LNCaP clone FGC (cell line): ENCODE results near the gene UTP4.

Source experiments
- DNase-seq: peaks from one replicate; pipeline ENCODE4 v3.0.0-alpha.2; 2011; ENCODE audit warnings: low read depth
- H3K4me3 ChIP-seq: 2 replicates; pipeline ENCODE4 v1.5.1; 2011; ENCODE audit warnings: mild to moderate bottlenecking, low read depth, low read length, control low read depth
- TF ChIP-seq, protein P1 (sequence below): IDR thresholded peaks from 2 replicates; pipeline ENCODE4 v1.5.1; 2012; ENCODE audit warnings: mild to moderate bottlenecking; ENCODE audit not compliant: control insufficient read depth, insufficient read depth; ENCODE audit errors: extremely low read depth

Gene UTP4

DNA sequence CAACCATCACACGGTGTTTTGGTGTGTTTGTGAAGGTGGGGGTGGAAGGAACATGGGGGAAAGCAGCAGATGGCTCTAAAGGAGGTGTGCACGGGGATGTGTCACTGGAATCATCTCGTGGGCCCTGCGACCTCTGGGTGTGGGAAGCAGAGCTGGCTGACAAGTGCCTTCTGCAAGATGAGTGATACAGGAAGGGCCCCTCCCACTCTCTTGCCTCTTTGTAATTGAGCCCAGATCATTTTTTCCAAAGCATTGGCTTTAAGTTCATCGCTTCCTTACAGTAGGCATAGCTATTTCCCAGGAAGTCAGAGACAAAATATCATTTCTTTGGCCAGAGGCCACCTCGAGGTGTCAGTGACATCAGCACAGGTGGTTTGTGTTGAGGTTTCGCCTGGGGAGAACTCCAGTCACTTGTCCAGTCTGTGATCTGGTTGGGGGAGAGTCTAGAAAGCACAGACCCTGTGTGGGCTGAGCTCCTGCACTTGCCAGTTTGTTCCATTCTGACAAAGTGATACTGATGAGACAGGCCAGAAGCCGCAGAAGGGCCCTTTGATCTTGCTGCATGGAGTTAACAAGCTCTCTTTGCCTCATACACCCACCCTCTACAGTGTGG is 33.9 kb downstream of the UTP4 start:
- no peak overlapping the region for H3K4me3 ChIP-seq
- TF ChIP-seq, protein P1, sequence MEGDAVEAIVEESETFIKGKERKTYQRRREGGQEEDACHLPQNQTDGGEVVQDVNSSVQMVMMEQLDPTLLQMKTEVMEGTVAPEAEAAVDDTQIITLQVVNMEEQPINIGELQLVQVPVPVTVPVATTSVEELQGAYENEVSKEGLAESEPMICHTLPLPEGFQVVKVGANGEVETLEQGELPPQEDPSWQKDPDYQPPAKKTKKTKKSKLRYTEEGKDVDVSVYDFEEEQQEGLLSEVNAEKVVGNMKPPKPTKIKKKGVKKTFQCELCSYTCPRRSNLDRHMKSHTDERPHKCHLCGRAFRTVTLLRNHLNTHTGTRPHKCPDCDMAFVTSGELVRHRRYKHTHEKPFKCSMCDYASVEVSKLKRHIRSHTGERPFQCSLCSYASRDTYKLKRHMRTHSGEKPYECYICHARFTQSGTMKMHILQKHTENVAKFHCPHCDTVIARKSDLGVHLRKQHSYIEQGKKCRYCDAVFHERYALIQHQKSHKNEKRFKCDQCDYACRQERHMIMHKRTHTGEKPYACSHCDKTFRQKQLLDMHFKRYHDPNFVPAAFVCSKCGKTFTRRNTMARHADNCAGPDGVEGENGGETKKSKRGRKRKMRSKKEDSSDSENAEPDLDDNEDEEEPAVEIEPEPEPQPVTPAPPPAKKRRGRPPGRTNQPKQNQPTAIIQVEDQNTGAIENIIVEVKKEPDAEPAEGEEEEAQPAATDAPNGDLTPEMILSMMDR: no peak
- no peak for DNase-seq

DNA sequence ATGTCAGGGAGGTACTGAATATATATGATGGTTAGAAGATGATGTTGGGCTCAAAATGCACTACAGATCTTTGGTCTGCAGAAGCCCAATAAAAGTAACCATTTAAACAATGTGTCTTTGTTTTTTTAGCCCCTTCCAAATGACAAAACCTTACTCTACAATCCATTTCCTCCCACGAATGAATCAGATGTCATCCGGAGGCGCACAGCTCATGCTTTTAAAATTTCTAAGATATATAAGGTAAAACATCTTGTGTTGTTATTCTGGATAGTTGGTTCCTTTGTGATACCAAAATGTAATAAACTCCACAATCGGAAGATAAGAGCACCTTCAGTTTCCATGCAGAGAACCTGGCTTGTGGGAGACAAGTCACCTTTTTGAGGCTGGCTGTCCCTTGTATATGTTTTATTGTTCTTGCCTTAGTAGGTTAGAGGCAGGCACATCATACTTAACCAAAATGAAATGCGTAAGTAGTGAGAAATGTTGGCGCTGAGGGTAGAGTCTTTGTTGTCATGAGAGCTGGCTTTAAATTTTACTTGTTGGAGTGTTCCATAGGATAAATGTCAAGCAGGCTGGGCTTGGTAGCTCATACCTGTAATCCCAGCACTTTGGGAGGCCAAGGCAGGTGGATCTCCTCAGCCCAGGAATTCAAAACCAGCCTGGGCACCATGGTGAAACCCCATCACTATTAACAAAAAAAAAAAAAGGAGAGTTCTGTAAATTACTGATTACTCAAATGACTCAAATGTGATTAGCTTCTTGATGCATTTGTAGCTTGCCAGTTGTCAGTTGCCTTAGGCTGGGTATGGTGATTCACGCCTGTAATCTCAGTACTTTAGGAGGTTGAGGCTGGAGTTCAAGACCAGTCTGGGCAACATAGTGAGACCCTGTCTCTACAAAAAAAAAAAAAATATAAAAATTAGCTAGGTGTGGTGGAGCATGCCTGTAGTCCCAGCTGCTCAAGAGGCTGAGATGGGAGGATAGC is 34.8 kb downstream of the UTP4 start:
- no peak overlapping the region for H3K4me3 ChIP-seq
- no peak for DNase-seq
- TF ChIP-seq, protein P1: no peak

DNA sequence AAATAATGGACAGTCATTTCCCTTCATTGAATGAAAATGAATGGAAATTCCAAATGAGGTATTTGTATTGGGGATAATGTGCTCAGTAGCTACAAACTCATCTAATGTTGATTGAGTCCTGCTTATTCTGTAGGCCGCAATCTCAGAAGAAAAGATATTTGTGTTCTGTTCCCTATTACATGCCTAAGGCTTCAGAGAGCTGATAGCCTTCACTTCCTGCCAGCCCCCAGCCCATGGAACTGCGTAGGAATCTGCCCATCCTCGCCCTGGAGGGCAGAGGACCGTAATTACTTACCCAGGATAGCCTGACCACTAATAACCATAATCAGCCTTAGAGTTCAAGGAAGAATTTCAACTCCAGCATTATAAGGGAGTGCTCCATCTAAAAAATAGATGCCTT is 36.6 kb downstream of the UTP4 start:
- DNase-seq: no peak
- TF ChIP-seq, protein P1: no peak
- H3K4me3 ChIP-seq: no peak overlapping the region

DNA sequence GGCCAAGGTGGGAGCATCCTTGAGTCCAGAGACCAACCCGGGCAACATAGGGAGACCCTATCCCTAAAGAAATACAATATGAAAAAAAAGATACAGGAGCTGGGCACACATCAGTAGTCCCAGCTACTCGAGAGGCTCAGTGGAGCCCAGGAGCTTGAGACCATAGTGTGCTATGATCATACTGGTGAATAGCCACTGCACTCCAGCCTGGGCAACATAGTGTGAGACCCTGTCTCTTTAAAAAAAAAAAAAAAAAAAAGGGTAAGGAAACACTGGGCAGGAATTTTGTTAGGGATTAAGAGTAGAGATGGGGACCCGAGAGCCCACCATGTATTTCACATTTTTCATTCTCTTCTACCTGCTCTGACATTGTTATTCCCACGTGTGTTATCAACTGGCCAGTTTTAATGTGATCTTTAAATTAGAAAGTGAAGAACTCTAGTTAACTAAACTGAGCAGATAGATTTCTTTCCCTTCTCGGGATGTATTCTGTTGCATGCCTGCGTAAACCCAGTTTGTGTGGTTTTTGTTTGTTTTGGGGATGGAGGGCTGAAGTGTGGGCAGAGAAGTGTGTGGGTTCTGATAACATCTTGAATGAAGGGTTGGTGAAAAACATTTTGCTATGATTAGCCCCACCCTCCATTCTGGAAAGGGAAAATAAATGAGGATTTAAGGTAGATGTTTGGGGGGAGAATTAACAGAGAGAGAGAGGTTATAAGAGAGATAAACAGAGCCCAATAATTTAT is 37.3 kb downstream of the UTP4 start:
- no peak overlapping the region for H3K4me3 ChIP-seq
- TF ChIP-seq, protein P1: no peak
- DNase-seq: no peak

DNA sequence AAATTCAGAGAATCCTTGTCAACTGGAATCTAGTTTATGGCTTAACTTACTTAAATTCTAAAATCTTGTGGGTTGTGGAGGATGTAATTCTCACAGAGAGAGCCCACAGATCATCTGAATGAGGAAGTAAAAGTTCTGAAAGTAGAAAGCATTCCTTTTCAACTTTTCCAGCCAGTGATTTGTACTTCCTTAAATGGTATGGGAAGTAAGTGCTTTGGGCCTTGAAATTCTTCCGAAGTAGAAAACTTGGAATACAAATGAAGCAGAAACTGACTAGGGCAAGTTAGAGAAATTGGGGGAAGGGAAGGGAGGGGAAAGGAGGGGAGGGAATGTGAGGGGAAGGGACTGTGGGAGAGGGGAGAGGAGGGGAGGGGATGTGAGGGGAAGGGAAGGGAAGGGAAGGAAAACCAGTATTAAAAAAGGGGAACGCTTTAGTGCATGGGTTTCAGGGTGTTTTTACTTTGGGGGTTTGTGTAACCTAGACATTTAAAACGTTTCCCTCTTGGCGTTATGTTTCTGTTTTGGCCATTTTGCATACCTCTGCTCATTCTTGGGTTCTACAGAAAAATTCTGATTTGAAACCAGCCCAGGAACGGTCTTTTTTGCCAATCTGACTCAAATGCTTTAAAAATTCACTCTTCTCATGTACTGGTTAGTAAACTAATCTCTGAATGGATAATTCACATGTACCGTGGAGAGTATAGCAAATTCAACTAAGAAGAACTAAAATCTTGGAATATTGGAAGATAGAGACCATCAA is 39.1 kb downstream of the UTP4 start:
- TF ChIP-seq, protein P1: no peak
- no peak overlapping the region for H3K4me3 ChIP-seq
- DNase-seq: no peak
